ENCODE data around the gene OR51M1.
"Not testable (repeated sequence)": the region's sequence is repeated elsewhere in the genome, so short reads cannot be mapped to it uniquely, and the experiment has no call there.

OR51M1 gene

GRCh38 chr11:5383576-5383975 lies at the start of gene OR51M1:
TSS of gene OR51M1 (plus strand) at chr11:5383812. CDS start at chr11:5389399, 5,587 bp downstream.
- no peak for DNase-seq (ENCODE audit: low spot score)

GRCh38 chr11:5335170-5335569 lies 48.4 kb upstream of the OR51M1 start:
- DNase-seq (ENCODE audit: low spot score) = no peak

GRCh38 chr11:5336331-5336730 lies 47.3 kb upstream of the OR51M1 start:
- DNase-seq (ENCODE audit: low spot score) = no peak

GRCh38 chr11:5337253-5337652 lies 46.4 kb upstream of the OR51M1 start:
- not testable (repeated sequence) for DNase-seq (ENCODE audit: low spot score)

GRCh38 chr11:5339771-5340322 lies 43.8 kb upstream of the OR51M1 start:
- DNase-seq (ENCODE audit: low spot score) = no peak

- DNase-seq (ENCODE audit: low spot score) = no peak
Measured at GRCh38 chr11:5343474-5344335, 39.9 kb upstream of the OR51M1 start, which contains the start of gene OR51B5. TSS of gene OR51B5 (minus strand) at chr11:5343524. CDS start at chr11:5343524, 0 bp downstream.

- DNase-seq (ENCODE audit: low spot score) = no peak
Measured at GRCh38 chr11:5345831-5346230, 37.8 kb upstream of the OR51M1 start.

GRCh38 chr11:5348551-5349194 lies 34.9 kb upstream of the OR51M1 start:
- no peak for DNase-seq (ENCODE audit: low spot score)

GRCh38 chr11:5349550-5349949 lies 34.1 kb upstream of the OR51M1 start:
- no peak for DNase-seq (ENCODE audit: low spot score)

- DNase-seq (ENCODE audit: low spot score) = no peak
Measured at GRCh38 chr11:5351208-5351607, 32.4 kb upstream of the OR51M1 start, which contains the start of gene OR51B6. TSS of gene OR51B6 (plus strand) at chr11:5351508. CDS start at chr11:5351508, 0 bp downstream.

- DNase-seq (ENCODE audit: low spot score) = not testable (repeated sequence)
Measured at GRCh38 chr11:5356031-5356430, 27.6 kb upstream of the OR51M1 start.

- DNase-seq (ENCODE audit: low spot score) = no peak
Measured at GRCh38 chr11:5362017-5362625, 21.5 kb upstream of the OR51M1 start.

GRCh38 chr11:5363679-5364078 lies 19.9 kb upstream of the OR51M1 start:
- no peak for DNase-seq (ENCODE audit: low spot score)

GRCh38 chr11:5364214-5364613 lies 19.4 kb upstream of the OR51M1 start:
- no peak for DNase-seq (ENCODE audit: low spot score)

- DNase-seq (ENCODE audit: low spot score) = not testable (repeated sequence)
Measured at GRCh38 chr11:5366365-5366764, 17.2 kb upstream of the OR51M1 start.

GRCh38 chr11:5366856-5367255 lies 16.8 kb upstream of the OR51M1 start:
- no peak for DNase-seq (ENCODE audit: low spot score)

- DNase-seq (ENCODE audit: low spot score) = no peak
Measured at GRCh38 chr11:5367448-5368074, 16.1 kb upstream of the OR51M1 start.

- DNase-seq (ENCODE audit: low spot score) = no peak
Measured at GRCh38 chr11:5368502-5369043, 15.0 kb upstream of the OR51M1 start.

- DNase-seq (ENCODE audit: low spot score) = no peak
Measured at GRCh38 chr11:5369789-5370188, 13.8 kb upstream of the OR51M1 start.

GRCh38 chr11:5380740-5381342 lies 2.8 kb upstream of the OR51M1 start:
- DNase-seq (ENCODE audit: low spot score) = peak; percentile 22

GRCh38 chr11:5384335-5384734 lies 723 bp downstream of the OR51M1 start:
- DNase-seq (ENCODE audit: low spot score) = no peak

Data from globus pallidus (tissue), 1 donor.